Measurements from ENCODE around the gene ESYT3.
"Not testable (repeated sequence)": the region's sequence is repeated elsewhere in the genome, so short reads cannot be mapped to it uniquely, and the experiment has no call there.

The ESYT3 gene

DNA sequence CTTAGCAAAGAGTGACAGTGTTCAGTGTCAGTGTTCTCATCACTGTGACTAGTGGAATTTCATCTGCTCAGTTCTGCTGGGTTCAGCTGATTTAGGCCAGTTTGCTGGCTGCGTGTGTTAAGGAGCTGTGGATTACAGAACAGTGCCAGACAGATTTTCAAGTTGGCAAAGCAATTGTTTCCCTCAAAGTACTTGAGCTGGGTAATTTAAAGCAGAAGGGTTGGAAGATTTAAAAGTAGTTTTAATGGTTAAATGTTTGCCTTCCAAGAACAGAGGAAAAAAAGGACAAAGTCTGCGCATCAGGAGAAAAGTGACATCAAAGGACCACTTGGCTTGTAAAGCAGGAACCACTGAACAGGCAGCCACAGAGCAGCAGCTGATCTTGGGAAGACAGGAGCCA, 8.7 kb downstream of the ESYT3 start:
- no peak for DNase-seq

DNA sequence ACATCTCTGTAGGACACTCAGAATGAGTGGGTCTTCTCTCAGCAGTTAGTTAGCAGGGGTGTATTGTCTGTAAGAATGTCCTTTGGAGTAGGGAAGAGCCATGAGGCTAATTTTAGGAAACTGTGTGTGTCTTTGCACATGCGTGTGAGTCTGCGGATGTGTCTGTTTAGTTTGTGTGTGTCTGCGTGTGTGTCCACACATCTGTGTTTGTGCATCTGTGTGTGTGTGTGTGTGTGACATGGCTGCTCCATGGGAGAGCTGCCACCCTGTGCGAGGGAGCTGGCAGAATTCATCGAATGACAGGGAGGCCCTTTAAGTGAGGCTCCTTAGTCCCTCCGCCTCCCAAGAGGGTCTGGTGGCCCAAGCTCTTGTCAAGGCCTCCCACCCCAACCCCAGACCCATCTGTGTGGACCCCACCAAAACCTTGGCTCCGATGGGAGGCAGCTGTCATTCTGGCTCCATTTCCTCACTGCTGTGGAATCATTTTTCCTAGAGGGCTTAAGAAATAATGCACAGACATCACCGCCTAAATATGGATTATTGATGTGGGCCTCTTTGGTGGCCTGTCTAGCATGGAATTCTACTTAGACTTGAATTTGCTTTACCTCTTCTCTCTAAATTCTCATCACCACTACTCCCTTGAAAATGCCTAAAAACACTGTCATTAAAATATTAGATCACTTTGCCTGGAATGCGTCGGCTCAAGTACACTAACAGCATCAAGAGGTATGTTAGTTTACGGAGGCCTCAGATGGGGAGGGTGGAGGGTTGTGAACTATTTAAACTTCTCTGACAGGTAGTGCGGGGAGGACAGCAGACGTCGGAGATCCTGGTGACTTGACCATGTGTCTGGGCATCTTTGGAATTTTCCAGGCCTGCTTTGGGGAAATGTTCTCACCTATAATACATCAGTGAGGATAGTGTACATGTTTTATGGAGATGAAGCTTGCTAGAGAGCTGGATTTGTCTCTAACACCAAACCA, 9.4 kb downstream of the ESYT3 start:
- no peak for DNase-seq

DNA sequence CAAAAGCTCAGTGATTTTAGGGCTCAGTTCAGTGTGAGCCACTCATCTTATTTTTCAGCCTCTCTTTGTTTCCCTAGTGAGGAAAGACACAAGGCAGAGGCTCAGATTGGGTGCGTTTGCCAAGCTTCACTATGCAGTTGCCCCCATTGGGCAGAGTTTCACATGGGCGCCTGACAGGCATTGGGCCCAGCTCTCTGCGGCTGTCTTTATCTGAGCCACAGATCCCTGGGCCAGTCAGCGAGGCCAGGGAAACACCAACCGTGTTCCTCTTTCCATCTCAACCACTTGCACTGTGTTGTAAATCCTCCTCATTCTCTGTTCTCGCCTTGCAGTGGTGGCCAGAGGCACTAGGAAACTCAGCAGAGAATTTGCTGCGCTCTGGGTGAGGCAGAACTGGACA, 10.8 kb downstream of the ESYT3 start:
- no peak for DNase-seq

DNA sequence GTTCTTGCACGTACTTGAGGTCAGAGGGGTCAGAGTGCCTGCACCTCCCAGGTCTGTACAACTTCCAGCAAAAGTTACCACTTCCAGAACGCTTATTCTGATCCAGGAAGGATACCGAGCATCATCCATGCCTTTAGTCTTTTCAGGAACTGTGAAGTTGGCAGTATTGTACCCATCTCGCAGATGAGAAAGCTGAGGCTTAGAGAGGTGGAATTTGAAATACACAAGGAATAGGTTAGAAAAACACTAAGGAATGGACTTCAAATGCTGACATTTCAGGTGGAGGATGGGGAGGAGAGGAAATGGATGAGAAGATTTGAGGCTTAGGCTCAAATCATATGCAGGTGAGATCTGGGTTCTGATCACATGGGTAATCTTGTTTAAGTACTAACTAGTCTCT, 11.2 kb downstream of the ESYT3 start:
- no peak for DNase-seq

- no peak for DNase-seq
Observed at GRCh38 chr3:138448631-138449030, 14.2 kb downstream of the ESYT3 start.

GRCh38 chr3:138449490-138449889, 15.1 kb downstream of the ESYT3 start:
- no peak for DNase-seq

DNA sequence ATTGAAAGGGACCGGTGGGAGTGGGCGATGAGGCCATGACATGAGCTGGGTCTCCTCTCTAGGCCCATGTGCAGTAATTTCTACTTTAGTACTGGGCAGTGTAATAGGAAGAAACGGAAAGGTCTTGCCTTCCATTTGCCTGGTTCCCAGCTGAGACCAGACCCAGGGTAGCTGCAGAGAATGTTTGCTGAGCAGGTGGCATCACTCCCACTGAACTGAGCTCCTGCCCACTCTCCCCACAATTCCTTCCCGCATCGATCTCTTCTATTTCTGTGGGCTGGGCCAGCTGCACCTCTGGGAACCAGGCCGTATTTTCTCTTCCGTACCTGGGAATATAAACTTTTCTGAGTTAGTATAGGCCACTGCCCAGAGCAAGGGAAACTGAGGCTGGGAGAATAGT, 15.8 kb downstream of the ESYT3 start:
- no peak for DNase-seq

DNA sequence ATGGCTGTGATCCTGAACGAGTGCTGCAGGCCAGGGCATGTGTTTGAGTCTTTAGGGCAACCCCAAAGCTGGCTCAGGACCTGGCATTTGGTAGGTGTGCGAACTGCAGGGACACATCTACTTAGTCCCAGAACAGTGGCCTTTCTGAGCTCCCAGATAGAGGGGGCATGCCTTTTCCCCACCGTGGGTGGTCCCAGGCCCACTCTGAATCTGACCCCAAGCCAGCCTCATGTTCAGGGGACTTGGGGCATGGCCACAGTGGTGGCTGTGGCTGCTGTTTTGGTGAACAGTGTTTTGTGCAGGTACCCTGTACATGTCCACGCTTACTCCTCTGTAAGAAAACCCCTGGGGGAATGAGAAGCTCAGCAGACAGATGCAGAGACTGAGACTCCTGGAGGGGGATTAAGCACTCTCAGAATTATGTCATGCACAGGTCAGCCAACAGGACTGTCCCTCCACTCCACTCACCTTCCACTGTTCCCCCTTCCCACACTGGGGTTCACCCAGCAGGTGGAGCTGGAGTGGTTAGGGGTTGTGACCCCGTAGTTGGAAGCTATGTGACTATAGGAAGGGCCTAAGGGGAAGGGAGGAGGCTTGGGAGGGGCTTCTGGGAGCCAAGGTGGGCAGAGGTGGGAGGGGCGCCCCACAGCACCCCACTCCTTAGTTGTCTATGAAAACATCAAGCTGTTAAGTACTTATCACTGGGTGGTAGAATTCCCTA, 16.4 kb downstream of the ESYT3 start:
- no peak for DNase-seq

- DNase-seq = no peak
Observed at GRCh38 chr3:138451595-138452162, 17.3 kb downstream of the ESYT3 start.

DNA sequence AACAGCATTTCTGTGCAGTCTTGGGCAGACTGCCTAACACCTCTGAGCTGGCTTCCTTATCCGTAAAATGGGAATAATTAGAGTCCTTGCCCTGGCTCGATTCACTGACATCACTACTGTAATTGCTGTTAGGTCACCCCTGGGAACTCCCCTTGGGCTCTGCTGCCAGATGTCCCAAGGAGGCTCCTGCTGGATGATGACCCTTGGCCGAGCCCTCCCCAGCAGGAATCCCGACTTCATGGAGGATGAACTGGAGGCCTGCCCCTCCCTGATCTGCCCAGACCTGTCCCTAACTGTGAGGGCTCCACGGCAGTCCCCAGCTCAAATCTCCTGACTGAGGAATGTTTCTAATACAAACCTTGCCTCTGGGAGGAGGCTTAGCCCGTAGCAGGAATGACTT, 18.0 kb downstream of the ESYT3 start:
- no peak for DNase-seq

- DNase-seq = not testable (repeated sequence)
Observed at GRCh38 chr3:138453940-138454339, 19.5 kb downstream of the ESYT3 start.

GRCh38 chr3:138455801-138456716, 21.6 kb downstream of the ESYT3 start:
- no peak for DNase-seq

DNA sequence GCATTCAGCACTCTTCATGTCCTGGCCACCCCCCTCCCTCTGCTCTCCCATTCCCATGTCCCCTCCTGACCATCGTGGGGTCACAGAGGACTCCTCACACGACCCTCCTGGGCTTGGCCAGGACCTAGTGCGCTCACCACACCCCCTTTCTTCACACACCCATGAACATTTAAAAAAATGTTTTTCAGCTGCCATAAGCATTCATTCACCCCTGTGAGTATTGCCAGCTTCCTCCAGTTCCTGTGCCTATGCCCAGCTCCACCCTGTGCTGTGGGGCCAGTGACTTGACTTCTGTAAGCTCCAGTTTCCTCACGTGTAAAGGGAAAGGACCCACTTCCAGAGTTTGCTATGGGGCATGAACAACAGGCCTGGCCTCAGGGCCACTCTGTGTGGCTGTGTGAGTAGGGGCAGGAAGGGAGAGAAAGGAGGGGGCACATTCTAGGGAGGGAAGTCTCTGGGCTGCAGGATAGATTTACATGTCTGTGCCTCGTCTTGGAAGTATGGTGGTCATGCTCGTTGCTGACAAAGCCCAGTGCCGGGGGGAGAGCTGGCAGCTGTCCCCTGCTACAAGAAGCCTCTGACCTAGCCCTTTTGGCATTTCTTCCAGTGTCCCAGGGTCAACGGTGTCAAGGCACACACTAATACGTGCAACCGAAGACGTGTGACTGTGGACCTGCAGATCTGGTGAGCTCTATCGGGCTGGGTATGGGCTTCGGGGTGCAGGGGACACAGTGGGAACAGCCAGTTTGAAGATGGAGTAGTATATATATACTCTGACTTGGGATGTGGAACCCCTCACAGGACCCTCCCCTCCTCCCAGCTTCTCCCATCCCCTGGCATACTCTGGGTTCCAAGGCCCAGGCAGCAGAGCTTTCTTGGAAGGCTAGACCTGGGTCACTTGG, 22.8 kb downstream of the ESYT3 start:
- DNase-seq = no peak

DNA sequence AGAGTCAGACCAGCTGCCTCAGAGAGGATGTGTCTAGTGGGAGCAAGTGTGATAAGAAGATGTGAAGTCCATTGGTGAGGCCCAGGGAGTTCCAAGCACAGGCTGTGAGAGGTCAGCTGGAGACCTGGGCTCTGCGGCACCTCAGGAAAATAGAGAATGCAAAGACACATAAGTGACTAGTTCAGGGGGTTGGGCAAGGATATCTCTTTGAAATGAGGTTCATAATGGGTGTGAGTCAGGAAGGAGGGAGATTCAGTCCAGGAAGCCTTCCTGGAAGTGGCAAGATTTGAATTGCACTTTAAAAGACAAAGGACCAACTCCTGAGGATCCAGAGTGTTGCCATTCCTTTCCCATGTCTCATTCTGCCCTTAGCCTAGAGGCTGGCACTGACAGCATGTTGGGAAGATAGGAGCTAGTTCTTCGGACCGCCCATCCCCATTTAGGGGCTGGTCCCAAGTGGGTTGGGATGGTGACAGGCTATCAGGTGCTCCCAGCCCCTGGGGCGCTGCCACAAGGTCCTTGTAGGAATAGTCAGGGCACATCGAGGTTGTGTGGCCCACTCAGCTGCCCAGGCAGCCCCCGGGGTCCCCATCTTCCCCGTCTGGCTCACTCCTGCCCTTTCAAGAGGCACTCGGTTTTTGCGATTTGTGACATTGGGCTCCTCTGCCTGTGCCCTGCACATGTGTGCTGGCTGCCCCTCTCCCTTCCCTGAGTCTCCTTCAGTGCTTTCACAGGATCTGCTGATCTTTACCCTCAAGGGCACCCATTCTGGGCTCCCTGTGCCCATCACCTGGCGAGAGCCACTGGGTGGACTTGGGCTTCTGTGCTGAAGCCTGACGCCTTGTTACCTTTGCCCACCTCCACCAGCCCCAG, 23.7 kb downstream of the ESYT3 start:
- no peak for DNase-seq

DNA sequence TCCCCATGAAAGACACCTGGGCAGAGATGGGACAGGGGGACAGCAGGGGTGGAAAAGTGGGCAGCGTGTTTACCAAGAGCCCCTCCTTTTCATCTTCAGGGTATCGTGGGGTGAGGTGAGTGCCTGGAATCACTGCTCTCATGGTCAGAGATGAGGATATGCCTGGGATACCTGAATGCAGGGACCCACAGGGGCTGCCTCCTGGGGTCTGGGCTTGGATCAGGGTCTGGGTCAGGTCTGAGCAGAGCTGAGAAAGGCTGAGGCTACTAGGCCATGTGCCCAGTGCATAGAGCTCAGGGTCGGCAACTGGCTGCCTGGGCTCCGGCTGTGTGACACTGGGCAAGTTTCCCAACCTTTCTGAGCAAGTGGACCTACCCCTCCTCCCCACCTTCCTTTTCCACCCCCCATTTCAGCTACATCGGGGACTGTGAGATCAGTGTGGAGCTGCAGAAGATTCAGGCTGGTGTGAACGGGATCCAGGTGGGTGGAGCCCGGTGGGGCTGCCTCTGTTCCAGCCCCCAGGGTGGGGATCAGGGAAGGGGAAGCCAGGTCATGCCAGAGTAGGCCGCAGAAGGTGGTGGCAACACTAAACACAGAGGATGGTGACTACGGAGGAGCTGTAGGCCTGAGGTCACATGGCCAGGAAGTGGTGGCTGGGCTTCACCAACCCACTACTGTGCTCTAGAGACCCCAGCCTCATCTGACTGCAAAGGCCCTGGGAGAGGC, 24.5 kb downstream of the ESYT3 start:
- DNase-seq = no peak

DNA sequence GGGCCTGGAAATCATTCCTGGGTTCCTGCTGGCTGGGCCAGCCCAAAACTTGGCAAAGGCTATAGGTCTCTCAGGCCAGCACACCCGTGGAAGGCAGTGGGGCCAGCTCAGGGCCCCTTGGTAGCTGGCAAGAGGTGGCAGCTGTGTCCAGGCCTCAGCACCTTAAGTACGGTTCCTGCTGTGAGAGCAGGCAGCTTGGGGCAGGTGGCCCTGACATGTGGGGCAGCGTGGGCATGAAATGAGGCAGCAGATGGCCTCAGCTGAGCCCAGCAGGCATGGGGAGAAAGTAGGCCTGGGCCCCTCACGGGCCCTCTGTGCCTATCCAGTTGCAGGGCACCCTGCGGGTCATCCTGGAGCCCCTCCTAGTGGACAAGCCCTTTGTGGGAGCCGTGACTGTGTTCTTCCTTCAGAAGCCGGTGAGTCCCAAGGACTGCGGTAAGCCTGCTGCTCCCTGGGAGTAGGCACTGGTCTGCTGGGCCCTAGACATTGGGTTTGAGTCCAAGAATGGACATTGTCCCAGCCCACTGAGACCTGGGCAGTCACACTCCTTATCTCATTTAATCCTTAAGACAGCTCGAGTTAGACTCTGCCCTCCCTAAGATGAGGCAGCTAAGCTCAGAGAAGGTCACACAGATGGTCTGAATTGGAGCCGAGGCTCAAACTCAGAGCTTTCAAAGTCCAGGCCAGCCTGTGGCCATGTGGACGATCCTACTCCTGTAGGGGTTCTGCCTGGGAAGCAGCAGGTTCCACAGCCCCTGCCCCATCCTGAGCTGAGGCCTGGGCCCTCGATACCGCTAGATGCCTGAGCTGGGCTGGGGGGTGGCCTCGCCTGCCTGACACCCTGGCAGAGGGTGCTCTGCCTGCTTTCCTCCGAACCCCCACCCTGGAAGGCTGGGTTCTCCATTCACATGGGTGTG, 25.5 kb downstream of the ESYT3 start:
- no peak for DNase-seq

DNA sequence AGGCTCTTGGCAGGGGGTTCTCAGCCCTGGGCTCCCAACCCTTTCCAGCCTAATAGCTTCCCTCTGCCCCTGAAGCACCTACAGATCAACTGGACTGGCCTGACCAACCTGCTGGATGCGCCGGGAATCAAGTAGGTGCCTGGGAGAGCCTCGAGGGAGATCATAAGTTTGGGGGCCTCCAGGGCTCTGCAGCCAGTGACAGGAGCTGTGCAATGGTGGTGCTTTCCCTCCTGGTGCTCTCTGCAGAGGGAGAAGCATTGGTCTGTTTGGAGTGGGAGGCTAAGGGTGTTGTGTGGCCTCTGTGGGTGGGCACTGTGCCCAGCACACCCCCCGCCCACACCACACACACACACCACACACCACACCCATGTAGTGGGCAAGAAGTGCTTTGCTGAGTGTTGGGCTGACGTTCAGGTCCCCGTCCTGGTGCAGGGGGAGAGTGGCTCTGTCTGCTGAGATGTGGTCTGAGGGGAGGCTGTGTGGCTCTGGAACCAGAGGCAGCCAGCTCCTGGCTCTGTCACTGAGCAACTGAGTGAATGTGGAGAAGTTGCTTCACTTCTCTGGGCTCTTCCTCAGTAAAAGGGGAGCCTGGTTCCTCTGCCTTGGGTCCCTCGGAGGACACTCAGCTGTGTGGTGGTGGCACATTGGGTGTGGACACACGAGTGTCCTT, 26.3 kb downstream of the ESYT3 start:
- no peak for DNase-seq

- DNase-seq = no peak
Observed at GRCh38 chr3:138461246-138461645, 26.8 kb downstream of the ESYT3 start.

All from NCI-H1930 (cell line).